GM10266 (cell line): ENCODE data around the gene TEAD2.

Source experiments
- DNase-seq: peaks from one replicate; pipeline ENCODE4 v3.0.0; 2012; ENCODE audit errors: extremely low spot score
- TF ChIP-seq, protein P1 (sequence below): IDR thresholded peaks from 2 replicates; pipeline ENCODE4 v1.5.1; 2012; ENCODE audit warnings: mild to moderate bottlenecking, low read depth; ENCODE audit not compliant: control insufficient read depth, insufficient read depth; ENCODE audit errors: missing control alignments

TEAD2 gene

DNA sequence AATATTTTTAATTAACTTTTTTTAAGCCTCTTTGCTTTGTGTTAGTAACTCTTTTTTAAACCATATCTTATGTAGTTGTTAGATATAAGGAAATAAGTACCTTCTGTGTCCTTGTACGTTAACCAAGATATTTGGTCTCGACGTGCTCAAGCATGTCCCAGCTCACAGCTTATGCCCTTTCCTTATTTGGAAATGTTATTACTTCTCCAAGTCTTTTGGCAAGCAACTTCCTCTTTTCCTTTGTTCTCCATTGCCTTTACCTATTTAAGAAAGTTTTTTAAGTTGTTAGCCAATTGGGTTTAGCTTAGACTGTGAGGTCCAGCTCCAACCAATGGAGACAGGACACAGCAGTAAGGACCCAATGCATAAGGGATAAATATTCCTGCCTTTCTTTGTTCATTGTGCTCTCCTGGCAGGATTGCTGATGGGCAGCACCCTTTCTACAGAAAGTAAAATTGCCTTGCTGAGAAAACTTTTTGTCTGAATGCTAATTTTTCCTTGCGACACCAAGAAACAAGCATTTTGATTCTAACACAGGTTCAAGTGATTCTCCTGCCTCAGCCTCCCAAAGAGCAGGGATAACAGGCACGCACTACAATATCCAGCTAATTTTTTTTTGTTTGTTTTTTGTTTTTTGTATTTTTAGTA, 6.6 kb upstream of the TEAD2 start:
- TF ChIP-seq, protein P1, sequence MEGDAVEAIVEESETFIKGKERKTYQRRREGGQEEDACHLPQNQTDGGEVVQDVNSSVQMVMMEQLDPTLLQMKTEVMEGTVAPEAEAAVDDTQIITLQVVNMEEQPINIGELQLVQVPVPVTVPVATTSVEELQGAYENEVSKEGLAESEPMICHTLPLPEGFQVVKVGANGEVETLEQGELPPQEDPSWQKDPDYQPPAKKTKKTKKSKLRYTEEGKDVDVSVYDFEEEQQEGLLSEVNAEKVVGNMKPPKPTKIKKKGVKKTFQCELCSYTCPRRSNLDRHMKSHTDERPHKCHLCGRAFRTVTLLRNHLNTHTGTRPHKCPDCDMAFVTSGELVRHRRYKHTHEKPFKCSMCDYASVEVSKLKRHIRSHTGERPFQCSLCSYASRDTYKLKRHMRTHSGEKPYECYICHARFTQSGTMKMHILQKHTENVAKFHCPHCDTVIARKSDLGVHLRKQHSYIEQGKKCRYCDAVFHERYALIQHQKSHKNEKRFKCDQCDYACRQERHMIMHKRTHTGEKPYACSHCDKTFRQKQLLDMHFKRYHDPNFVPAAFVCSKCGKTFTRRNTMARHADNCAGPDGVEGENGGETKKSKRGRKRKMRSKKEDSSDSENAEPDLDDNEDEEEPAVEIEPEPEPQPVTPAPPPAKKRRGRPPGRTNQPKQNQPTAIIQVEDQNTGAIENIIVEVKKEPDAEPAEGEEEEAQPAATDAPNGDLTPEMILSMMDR: no peak

DNA sequence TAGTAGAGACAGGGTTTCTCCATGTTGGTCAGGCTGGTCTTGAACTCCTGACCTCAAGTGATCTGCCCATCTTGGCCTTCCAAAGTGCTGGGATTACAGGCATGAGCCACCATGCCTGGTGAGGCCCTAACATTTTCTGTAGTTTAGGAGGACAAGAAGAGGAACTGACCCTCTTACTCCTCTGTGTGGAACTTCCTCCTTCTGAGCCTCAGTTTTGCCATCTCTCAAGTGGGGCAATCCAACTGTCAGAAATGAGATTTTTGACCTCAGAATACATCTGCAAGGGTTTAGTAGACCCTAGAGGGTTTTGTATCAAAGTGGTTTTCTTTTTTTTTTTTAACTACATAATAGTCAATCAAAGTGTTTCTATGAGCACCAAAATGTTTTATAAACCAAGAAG, 3.9 kb upstream of the TEAD2 start:
- no peak for DNase-seq
- TF ChIP-seq, protein P1: no peak

More for the DNA sequence above, 6.6 kb upstream of the TEAD2 start:
- no peak for DNase-seq

DNA sequence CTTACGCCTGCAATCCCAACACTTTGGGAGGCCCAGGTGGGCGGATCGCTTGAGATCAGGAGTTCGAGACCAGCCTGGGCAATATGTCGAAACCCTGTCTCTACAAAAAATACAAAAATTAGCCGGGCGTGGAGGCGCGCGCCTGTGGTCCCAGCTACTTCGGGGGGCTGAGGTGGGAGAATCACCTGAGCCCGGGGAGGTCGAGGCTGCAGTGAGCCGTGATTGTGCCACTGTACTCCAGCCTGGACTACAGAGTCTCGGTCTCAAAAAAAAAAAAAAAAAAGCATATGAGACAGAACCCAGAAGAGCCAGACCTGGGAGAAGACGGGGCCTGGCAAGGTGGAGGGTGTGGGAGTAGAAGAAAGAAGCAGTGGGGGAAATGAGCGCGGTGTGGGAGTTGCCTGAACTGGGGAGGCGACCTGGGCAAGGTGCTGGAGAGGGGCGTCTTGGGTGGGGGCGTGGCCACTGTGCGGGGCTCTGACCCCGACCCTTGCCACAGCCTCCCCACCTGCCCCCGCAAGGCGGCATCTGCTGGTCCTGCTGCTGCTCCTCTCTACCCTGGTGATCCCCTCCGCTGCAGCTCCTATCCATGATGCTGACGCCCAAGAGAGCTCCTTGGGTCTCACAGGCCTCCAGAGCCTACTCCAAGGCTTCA, 2.0 kb upstream of the TEAD2 start:
- no peak for DNase-seq
- TF ChIP-seq, protein P1: no peak

DNA sequence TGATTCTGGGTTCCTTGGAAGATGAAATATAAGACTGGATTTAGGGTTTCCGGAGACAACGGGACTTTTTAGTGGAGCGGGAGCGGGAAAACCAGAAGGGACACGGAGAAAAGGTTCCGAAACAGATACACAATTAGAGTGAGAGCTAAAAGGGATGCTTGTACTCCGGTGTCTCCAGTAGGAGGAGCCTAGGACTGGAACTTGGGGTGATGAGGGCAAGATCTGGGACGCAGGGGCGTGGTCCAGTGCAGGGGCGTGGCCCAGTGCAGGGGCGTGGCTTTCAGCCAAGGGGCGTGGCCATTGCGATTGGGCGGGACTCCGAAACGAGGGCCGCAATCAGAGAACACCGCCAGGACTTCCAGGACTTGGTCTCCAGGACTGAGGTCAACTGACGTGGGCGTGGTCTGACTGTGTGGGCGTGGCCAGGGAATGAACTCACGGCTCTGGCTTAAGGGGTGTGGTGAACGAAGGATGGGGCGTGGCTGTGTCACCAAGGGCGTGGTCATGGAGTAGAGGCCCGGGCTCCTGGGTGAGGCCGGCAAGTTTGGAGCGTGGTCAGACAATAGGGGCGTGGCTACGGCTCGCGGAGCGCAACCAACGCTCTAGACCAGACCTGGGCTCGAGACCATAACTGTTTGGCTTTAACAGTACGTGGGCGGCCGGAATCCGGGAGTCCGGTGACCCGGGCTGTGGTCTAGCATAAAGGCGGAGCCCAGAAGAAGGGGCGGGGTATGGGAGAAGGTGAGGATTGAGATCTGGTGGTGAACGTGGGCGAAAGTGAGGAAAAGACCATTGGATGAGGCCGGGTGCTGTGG, 1.3 kb upstream of the TEAD2 start, which contains the start of gene DKKL1:
TSS of gene DKKL1 (plus strand) at position 610 of the 815 bp plus-strand sequence. CDS start at position 732, 122 bp downstream.
- TF ChIP-seq, protein P1: no peak
- DNase-seq: peak; percentile 96

DNA sequence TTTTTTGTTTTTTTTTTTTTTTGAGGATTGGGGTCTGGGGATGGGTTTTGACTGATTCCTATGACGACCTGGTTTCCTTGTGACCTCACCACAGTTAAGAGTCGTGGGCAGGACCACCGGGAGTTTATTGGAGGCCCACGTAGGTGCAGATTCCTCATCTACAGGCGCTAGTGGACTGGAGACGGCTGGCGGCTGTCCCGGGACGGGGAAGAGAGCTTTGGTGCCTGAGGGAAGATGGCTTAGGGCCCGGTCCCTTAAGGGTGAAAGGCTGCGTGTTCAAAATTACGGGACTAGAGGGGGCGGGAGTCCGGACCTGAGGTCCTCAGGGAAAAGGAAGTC, 682 bp upstream of the TEAD2 start:
- TF ChIP-seq, protein P1: no peak

DNA sequence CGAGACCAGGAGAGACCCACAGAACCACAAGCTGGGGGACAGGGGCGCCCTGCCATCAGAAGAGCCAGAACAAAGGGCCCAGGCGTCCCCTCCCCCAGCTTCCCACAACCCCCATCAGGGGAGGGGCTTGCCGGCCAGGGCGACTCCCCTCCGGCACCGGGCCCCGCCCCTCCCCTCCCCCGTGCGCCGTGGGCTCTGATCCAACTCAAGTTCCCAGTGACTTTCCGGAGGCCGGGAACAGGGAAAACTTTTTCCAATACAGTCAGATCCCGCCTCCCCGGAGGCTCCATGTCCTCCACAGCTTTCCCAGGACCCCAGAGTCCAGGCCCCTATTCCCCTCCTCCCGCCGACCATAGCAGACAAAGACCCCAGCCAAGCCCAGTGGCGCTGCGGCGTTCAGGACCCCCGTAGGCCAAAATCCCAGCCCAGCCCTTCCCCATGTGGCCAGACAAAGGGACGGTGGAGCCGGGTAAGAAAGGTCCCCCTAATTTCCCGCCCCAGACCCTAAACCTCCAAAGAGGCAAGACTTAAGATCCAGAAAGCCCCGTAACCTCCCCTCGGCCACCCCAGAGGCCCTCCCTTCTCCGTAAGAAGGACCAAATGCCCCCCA, 673 bp downstream of the TEAD2 start:
- no peak for DNase-seq
- TF ChIP-seq, protein P1: no peak

More for the DNA sequence above, 682 bp upstream of the TEAD2 start:
- DNase-seq: peak; percentile 46
